GM19023 (cell line): Measurements from ENCODE around the gene DXO.
"Not testable (repeated sequence)": the region's sequence is repeated elsewhere in the genome, so short reads cannot be mapped to it uniquely, and the experiment has no call there.

ENCODE experiments used
- ATAC-seq: cut with Tn5 transposase; IDR thresholded peaks from one replicate; pipeline ENCODE4 v1.9.1; 2021; ENCODE audit warnings: mild to moderate bottlenecking, moderate library complexity; ENCODE audit not compliant: unreplicated experiment

Gene DXO

DNA sequence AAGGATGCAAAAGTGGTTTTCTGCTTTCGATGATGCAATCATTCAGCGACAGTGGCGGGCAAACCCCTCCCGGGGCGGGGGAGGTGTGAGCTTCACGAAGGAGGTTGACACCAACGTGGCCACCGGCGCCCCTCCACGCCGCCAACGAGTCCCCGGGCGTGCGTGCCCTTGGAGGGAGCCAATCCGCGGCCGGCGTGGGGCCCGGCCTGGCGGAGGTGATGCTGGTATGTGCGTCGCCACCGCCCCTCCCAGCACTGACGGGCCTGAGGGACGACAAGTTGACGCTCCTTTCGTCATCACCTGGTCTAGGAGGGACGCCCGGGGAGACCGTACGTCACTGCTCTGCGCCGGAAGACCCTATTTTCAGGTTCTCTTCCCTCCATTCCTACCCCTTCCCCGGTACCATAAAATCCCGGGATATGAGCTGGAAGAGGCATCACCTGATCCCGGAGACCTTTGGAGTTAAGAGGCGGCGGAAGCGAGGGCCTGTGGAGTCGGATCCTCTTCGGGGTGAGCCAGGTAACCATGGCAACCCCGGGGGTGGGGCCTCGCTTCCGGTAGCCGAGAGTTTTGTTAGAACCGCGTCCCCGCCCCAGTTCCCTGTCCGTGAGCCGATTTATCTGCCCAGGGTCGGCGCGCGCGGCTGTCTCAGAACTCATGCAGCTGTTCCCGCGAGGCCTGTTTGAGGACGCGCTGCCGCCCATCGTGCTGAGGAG lies at the start of gene DXO:
TSS of gene DXO (minus strand) at position 146 of the 716 bp plus-strand sequence. CDS start 463 bp downstream, outside the sequence.
- ATAC-seq, result peak; percentile 93

DNA sequence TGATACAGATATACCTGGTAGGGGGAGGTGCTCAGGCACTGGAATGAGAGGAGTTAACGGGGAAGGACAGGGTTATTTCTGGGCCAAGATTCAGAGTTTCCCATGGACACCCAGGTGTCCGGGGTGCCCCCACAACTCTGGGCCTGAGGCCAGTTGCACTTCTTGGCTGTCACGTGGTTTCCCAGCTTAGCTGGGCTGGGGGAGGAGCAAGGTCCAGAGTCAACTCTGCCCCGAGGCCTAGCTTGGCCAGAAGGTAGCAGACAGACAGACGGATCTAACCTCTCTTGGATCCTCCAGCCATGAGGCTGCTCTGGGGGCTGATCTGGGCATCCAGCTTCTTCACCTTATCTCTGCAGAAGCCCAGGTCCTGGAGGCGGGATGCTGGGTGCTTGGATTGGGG lies 42.6 kb upstream of the DXO start, which contains the start of gene C4B:
TSS of gene C4B (plus strand) at position 249 of the 400 bp plus-strand sequence. CDS start at position 300, 51 bp downstream.
- not testable (repeated sequence) for ATAC-seq

GRCh38 chr6:32013738-32014137 lies 41.8 kb upstream of the DXO start:
- ATAC-seq, result not testable (repeated sequence)

DNA sequence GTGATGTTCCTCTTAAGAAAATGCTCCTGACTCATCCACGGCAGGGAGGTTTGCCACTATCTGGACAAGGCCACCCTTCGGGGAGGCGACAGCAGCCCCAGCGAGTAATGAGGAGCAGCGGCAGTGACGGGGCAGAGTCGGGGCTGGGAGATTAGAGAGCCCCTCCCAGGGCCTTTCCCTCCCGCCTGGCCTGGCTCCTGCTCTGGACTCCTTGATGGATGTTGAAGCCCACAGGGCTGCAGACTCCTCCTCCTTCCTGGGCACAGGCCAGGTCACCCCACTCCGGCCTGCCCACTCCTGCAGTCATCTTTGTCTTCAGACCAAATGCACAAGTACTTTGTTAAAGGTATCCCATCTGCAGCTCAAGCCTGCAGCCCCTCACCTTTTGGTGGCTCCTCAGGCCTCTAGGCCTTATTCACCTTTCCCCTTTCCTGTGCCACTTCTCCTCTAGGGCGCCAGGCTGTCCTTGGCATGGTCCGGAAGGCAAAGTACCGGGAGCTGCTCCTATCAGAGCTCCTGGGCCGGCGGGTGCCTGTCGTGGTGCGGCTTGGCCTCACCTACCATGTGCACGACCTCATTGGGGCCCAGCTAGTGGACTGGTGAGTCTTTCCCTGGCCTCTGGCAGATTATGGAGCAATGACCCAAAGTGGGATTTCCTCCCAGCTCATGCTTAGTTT lies 41.1 kb upstream of the DXO start:
- not testable (repeated sequence) for ATAC-seq

DNA sequence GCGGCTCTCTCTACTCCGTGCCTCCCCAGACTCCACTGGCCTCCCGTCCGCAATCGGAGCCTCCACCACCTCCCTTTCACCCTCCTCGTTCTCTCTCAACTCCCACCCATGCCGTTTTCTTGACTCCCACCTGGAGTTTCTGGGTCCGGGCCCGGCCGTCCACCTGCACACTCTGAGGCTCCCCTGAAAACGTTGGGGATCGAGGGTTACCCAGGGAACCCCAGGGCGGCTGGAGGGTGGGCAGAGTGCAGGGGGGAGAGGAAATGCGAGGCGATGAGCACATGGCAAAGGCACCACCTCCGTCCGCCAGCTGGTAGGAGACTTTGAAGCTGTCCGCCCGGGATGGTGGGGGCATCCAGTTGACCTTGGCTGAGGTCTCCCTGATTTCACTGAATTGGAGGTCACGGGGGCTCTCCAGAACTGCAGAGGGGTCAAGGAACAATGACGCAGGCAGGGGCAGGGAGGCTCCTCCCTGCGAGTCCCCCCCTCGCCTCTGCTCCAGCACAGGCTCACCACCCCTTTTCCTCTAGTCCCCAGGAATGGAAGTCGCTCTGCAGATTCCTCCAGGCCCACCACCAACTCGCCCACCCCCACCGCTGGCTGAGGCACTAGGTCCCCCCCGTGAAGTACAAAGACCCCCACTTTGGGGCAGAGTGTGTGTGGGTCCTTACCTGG lies 39.1 kb upstream of the DXO start:
- not testable (repeated sequence) for ATAC-seq

GRCh38 chr6:32009537-32009936 lies 37.6 kb upstream of the DXO start:
- ATAC-seq, result not testable (repeated sequence)

- ATAC-seq, result not testable (repeated sequence)
Measured at GRCh38 chr6:32008616-32009015, 36.7 kb upstream of the DXO start.

- ATAC-seq, result not testable (repeated sequence)
Measured at GRCh38 chr6:32008037-32008436, 36.1 kb upstream of the DXO start.

GRCh38 chr6:32007086-32007485 lies 35.1 kb upstream of the DXO start:
- not testable (repeated sequence) for ATAC-seq

DNA sequence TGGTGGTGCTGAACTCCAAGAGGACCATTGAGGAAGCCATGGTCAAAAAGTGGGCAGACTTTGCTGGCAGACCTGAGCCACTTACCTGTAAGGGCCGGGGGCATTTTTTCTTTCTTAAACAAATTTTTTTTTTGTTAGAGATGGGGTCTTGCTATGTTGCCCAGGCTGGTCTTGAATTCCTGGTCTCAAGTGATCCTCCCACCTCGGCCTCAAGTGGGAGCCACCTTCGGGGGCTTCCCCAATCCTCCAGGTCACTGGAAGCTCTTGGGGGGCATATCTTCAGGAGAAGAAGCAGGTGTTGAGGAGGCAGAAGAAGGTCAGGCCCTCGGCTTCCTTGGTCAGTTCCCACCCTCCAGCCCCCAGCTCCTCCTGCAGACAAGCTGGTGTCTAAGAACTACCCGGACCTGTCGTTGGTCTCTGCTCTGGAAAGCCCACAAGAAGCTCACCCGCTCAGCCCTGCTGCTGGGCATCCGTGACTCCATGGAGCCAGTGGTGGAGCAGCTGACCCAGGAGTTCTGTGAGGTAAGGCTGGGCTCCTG lies 34.1 kb upstream of the DXO start:
- ATAC-seq, result not testable (repeated sequence)

DNA sequence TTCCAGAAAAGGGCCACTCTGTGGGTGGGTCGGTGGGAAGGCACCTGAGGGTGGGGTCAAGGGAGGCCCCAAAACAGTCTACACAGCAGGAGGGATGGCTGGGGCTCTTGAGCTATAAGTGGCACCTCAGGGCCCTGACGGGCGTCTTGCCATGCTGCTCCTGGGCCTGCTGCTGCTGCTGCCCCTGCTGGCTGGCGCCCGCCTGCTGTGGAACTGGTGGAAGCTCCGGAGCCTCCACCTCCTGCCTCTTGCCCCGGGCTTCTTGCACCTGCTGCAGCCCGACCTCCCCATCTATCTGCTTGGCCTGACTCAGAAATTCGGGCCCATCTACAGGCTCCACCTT lies 33.6 kb upstream of the DXO start:
- not testable (repeated sequence) for ATAC-seq

DNA sequence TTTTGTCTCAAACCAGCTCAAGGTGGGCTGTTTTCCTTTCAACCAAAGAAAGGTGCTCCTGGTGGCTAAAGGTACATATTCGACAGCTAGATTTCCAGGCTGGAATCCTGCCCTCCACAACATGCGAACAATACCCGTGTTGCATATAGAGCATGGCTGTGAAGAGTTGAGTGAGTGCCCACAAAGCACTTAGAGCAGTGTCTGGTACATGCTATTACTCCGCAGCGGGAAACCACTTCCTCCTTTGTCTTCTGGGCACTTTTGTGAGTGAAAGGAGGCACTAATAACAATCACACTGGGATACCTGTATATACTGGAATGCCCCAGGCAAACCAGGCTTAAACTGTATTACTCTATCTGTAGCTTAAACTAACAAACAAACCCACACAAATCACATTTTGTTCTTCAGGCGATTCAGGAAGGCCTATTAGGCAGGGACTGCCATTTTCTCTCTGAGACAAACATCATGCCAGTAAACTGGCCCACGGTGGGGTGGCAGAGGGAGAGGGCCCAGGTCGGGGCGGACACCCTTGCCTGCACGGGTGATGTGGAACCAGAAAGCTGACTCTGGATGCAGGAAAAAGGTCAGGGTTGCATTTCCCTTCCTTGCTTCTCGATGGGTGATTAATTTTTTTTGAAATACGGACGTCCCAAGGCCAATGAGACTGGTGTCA lies 33.1 kb upstream of the DXO start:
- ATAC-seq, result not testable (repeated sequence)

- not testable (repeated sequence) for ATAC-seq
Measured at GRCh38 chr6:32004393-32004792, 32.5 kb upstream of the DXO start.

GRCh38 chr6:32003301-32003700 lies 31.4 kb upstream of the DXO start:
- ATAC-seq, result not testable (repeated sequence)

GRCh38 chr6:32002546-32003268 lies 30.8 kb upstream of the DXO start:
- not testable (repeated sequence) for ATAC-seq

DNA sequence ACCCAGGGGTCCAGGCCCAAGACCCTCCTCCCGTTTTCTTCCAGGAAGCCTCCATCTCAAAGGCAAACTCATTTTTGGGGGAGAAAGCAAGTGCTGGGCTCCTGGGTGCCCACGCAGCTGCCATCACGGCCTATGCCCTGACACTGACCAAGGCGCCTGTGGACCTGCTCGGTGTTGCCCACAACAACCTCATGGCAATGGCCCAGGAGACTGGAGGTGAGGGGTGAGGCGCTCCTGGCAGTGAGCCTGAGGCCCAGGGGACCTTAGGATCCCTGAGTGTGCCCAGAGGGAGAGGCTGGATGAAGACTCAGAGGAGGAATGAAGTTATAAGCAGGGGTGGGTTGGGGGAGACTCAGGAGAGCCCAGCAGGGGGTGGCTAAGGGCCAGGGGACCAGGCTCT lies 24.4 kb upstream of the DXO start:
- not testable (repeated sequence) for ATAC-seq

GRCh38 chr6:31994421-31994820 lies 22.5 kb upstream of the DXO start:
- not testable (repeated sequence) for ATAC-seq

GRCh38 chr6:31989363-31989762 lies 17.4 kb upstream of the DXO start:
- ATAC-seq, result not testable (repeated sequence)

- not testable (repeated sequence) for ATAC-seq
Measured at GRCh38 chr6:31981744-31982143, 9.8 kb upstream of the DXO start, which contains the start of gene C4A. TSS of gene C4A (plus strand) at chr6:31982057. CDS start at chr6:31982108, 51 bp downstream.

DNA sequence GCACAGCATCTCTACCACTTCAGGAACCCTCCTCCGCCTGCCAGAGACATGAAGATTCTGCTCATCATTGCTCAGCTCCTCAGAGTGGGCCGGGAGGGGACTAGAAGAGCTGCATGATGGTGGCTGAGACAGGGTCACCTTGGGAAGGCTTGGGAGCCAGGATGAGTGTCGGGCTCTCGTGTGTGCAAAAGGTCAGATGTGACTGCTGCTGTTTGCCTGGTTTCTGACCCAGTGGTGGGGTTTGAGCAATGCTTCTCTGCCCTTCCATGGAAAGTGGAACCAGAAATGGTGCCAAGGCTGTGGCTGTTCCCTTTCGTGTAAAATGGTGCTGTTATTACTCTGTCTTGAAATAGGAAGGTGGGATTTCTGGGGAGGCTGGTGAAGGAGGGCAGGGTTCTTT lies 9.1 kb upstream of the DXO start:
- ATAC-seq, result not testable (repeated sequence)
